NCI-H510A treated with DMSO at 0.1 percent for 48 hours (cell line): ENCODE data around the gene PVR.
A peak's percentile ranks its signal among the peaks of the same experiment; 100 is the strongest.
"Not testable (repeated sequence)": the region's sequence is repeated elsewhere in the genome, so short reads cannot be mapped to it uniquely, and the experiment has no call there.

Experiments used
- DNase-seq: peaks from one replicate; lab custom pipeline; 2025; lab: John Stamatoyannopoulos, UW

The PVR gene

GRCh38 chr19:44618640-44619357 is 24.9 kb upstream of the PVR start:
- no peak for DNase-seq

- DNase-seq: no peak
Observed at GRCh38 chr19:44620667-44621066, 23.0 kb upstream of the PVR start.

DNA sequence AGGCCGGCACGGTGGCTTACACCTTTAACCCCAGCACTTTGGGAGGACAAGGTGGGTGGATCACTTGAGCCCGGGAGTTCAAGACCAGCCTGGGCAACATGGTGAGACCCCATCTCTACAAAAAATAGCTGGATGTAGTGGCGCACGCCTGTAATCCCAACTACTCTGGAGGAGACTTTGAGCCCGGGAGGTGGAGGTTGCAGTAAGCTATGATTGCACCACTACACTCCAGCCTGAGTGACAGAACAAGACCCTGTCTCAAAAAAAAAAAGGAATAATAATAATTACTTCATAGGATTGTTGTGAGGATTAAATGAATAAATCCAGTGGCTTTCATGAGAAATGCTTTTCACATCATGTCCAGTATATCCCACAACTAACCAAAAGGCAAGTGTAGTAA is 22.3 kb upstream of the PVR start:
- DNase-seq: no peak

- no peak for DNase-seq
Observed at GRCh38 chr19:44623080-44623479, 20.6 kb upstream of the PVR start.

DNA sequence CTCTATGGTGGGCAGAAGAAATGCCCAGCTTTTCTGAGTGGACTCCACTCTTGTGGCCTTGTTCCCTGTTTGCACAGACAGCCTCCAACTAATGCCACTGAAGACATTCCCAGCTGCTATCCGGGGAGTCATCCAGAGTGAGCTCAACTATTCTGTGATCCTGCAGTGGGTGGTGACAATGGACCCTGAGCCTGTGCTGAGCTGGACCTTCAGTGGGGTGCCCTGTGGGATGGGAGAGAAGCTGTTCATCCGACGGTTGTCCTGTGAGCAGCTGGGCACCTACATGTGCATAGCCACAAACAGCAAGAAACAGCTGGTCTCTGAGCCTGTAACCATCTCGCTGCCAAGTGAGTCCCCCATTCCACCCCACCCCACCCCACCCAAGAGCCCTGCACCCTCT is 20.1 kb upstream of the PVR start:
- no peak for DNase-seq

DNA sequence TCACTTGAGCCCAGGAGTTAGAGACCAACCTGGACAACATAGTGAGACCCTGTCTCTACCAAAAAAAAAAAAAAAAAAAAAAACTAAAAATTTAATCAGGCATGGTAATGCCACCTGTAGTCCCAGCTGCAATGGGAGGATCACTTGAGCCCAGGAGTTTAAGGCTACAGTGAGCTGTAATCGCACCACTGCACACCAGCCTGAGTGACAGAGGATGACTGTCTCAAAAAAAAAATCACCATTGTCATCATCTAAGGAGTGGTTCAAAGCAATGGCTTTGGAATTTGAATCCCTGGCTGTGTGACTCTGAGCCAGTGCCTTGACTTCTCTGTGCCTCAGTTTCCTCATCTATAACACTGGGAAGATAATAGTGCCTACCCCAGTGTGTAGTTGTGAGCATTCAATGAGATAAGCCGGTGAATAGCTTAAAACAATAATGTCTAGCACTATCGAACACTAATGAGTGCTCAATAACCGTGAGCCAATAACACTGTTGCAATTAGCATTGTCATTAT is 18.8 kb upstream of the PVR start:
- no peak for DNase-seq

GRCh38 chr19:44625637-44626036 is 18.1 kb upstream of the PVR start:
- not testable (repeated sequence) for DNase-seq

DNA sequence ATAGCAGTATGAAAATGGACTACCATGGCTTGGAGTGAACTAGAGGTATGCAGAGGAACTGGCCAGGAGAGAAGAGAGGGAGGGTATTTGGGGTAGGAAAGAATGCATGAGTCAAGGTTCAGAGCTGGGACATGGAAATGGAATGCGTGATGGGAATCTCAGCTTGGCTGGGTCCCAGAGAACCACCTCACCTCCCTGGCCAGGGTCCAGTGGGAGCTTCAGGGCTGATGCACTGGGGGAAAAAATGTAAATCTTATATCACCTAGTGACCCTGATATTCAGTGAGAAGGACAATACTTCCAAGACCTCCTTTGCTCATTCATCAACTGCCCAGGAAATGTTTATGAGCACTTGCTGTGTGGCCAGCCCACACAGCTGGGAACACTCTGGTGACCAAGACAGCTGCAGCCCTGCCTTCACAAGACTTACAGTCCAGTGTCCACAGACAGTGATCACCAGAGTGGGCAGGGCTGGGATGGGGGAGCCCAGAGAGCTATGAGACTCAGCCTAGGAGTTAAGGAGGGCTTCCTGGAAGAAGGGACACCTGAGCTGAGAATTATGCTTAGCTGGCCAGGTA is 17.6 kb upstream of the PVR start:
- no peak for DNase-seq

GRCh38 chr19:44627631-44628030 is 16.1 kb upstream of the PVR start:
- no peak for DNase-seq

DNA sequence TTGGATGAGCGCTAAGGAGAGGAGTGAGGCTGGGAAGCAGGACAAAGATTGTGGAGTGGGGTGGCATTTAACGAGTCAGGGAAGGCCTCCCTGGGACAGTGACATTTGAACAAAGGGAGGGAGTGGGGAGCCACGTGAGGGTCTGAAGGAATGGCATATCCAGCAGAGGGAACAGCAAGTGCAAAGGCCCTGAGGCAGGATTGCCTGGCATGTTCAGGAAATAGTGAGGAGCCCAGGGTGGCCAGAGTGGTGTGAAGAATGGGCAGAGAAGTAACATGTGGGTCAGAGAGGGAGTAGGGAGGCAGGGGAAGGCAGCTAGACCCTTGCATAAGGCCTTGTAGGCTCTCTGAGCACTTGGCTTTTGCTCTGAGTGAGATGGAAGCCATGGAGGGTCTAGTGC is 14.9 kb upstream of the PVR start:
- no peak for DNase-seq

GRCh38 chr19:44631611-44632010 is 12.1 kb upstream of the PVR start:
- not testable (repeated sequence) for DNase-seq

DNA sequence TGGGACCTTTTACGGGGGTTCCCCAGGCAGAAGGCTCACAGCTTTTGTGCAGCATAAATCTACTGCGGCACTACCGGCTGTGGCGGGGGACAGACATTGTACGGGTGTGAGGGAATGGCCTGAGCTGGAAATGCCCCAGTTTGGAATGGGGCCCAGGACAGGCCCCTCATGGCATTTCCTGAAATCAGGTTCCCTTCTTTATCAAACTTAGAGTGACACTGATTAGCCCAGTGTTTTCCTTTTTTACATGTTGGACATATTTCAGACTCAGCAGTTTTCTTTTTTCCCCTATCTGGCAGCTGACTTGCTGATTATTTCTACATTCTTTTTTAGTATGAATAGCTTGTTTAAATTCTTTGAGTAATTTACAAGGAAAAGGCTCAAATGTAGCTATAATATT is 9.7 kb upstream of the PVR start:
- DNase-seq: not testable (repeated sequence)

- DNase-seq: no peak
Observed at GRCh38 chr19:44634785-44635184, 8.9 kb upstream of the PVR start.

- DNase-seq: no peak
Observed at GRCh38 chr19:44635581-44636438, 7.9 kb upstream of the PVR start.

DNA sequence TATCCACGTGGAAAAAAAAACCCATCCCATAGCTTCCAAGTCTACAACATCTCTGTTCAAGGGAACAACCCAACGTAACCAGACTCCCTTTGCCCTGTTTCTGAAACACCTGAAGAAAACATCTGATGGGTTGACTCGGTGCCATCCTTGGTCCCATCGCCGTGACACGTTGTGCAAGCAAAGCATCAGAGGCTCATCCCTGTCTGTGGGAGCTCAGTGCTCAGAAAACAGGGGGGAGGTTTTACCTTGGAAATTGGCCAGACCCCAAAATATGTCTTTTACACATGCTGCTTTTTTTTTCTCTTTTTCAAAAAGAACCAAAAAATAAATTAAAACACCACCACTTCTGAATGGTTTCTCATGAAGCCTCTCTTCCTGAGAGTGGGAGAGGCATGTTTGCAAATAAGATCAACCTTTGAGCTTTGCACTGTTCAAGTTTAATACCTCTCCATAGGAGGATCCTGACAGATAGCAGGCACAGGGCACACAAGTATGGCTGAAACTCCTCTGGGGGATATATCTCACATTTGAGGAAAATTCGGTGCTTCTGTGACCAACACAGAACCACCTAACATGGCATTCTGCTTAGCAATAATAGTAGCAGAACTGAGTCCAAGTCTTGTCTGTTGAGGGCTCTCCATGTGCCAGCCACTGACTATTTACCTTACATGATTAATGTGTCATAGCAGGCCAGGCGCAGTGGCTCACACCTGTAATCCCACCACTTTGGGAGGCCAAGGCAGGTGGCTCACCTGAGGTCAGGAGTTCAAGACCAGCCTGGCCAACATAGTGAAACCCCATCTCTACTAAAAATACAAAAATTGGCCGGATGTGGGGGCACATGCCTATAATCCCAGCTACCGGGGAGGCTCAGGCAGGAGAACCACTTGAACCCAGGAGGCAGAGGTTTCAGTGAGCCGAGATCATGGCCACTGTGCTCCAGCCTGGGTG is 7.0 kb upstream of the PVR start:
- no peak for DNase-seq

GRCh38 chr19:44637390-44637764 is 6.3 kb upstream of the PVR start:
- no peak for DNase-seq

- DNase-seq: no peak
Observed at GRCh38 chr19:44640518-44640917, 3.2 kb upstream of the PVR start.

- DNase-seq: no peak
Observed at GRCh38 chr19:44641501-44642265, 2.0 kb upstream of the PVR start.

GRCh38 chr19:44642377-44642776 is 1.3 kb upstream of the PVR start:
- no peak for DNase-seq

- peak; percentile 36 for DNase-seq
Observed at GRCh38 chr19:44644402-44645016, 799 bp downstream of the PVR start.
